NCI-H1930 (cell line): ENCODE data around the gene GPC3.
"Not testable (repeated sequence)": the region's sequence is repeated elsewhere in the genome, so short reads cannot be mapped to it uniquely, and the experiment has no call there.

ENCODE experiments used
- DNase-seq, 2 experiments: peaks; one replicate each; lab custom pipeline; 2025; lab: John Stamatoyannopoulos, UW

The GPC3 gene

DNA sequence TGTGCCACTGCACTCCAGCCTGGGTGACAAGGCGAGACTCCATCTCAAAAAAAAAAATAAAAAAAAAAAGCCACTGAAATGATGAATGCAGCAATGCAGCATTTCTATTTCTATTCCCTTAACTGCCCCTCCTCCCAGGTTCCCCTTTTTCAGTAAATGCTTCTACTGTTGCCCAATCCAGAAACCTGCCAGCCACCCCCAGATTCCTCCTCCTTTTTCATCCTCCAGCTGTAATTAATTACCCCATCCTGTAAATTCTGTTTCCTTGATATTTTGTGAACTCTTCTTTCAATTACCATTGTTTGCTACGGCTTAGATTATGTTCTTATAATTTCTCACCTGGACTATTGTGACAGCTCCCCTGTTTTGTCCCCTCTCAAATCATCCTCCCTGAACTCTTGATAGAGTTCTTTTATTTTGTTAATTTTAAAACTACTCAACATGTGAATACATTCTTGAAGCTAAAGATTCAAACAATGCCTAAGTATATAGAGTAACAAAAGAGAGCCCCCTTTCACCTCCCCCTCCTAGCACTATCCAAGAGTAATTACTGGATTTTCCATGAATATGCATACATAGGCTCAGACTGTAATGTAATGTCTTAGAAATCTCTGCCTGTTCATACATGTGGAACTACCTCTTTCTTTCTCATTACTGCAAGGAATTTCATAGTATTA lies 429.5 kb downstream of the GPC3 start:
- no peak for DNase-seq

DNA sequence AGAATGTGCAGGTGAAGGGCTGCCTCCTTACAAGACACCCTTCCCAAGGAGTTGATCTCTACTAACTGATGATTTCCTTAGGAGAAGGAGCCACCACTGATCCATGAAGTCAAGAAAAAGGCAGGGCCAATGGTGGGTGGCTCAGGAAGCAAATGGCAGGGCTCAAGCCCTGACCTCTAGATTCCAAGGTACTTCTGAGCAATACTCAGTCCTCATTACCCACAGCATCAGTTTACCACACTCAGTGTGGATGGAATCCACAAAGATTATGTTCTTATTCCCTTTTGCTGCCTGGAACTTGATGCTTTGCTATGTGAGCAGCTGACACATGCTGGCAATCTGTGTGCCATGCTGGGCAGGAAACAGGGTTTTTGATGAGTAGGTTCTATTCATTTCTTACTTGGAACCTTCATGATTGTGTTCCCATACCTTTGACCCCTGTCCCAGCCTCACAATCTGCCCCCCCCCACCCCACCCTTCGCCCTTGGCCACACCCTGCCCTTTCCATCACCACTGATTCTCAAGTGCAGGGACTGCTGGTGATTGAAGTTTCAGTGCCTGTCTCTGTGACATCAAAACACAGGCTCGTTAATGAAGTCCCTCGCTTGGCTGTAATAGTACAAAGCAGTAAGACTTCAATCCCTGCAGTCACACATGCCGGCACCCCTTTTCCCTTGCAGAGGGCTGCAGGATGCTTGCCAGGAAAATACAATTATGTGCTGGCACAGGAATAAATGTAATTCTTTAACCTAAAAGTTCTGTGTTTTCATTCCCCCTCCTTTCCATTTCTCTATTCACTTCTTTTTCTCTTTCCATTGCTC lies 434.5 kb downstream of the GPC3 start:
- DNase-seq: no peak

DNA sequence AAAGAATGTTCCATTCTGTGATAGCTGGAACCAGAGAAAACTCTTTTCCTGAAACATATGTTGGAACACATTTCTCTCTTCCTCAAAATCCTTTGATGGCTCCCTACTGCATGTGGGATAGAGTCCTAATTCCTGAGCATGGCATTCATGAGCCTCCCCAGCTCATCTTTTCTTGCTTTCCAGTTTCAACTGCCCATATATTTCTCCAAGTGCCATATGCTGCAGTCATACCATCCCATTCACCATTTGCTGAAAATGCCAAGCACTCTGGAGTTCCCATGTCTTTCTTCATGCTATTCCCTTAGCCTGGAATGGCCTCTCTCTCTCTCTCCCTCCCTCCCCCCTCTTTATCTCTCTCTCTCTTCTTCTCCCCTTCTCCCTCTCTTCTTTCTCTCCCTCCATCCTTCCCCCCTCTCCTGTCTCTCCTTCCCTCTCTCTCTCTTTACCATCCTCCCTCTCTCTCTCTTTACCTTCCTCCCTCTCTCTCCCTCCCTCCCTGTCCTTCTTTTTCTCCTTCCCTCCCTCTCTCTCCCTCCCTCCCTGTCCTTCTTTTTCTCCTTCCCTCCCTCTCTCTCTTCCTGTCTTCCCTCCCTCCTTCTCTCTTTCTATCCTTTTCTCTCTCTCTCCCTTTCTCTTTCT lies 436.0 kb downstream of the GPC3 start:
- no peak for DNase-seq

DNA sequence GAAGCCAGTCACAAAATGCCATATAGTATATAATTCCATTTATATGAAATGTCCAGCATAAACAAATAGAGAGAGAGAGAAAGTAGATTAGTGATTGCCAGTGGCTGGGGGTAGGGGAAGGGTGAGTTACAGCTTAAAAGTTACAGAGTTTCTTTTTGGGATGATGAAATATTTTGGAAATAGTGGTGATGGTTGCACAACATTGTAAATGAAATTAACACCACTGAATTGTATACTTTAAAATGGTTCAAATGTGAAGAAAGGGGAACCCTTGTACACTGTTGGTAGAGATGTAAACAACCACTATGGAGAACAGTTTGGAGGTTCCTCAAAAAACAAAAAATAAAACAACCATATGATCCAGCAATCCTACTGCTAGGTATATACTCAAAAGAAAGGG lies 439.0 kb downstream of the GPC3 start:
- DNase-seq: no peak

DNA sequence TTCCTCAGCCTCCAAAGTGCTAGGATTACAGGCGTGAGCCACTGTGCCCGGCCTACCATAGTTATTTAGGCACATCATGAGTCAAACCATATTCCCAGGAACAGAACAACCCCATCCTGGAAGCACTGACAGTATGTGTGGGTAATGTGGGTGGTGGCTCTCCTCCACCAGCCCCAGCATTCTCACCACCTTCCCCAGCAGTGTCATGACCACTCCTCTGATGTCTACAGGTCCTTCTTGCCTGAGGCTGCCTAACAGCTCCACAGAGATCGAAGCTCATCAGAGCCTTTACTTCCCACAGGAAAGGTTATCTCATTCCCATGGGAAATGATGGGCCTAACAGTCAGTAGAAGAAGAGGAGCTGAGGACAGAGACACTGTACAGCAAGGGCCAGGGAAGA lies 440.6 kb downstream of the GPC3 start:
- DNase-seq: no peak

DNA sequence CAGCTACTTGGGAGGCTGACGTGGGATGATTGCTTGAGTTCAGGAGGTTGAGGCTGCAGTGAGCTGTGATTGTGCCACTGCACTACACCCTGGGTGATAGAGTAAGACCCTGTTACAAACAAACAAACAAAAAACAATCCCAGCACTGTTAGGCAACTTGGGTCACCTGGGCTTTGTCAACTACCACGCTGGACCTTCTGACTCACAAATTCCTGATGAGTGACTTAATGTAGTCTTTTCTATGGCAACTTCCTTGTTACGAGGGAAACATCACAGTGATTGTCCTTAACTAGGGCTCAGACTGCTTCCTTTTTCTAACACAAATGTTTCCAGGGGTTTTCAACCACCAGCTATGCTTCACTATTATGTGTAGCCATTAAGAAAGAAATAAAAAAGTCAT lies 441.3 kb downstream of the GPC3 start:
- no peak for DNase-seq

DNA sequence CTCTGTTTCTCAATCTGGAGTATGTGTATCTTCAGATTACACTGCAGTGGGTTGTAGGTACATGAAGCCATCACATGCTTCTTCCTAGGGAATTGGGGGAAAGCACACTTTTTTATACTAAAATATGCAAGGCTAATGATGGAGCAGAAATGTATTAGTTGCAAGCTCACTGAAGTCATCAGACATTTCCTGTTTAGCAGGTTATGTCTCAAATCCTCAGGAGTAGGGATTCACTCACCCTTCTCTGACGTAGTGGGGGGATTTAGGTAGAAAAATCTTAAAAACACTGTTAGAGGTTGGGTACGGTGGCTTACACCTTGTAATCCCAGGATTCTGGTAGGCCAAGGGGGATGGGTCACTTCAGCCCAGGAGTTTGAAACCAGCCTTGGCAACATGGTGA lies 441.7 kb downstream of the GPC3 start:
- no peak for DNase-seq

DNA sequence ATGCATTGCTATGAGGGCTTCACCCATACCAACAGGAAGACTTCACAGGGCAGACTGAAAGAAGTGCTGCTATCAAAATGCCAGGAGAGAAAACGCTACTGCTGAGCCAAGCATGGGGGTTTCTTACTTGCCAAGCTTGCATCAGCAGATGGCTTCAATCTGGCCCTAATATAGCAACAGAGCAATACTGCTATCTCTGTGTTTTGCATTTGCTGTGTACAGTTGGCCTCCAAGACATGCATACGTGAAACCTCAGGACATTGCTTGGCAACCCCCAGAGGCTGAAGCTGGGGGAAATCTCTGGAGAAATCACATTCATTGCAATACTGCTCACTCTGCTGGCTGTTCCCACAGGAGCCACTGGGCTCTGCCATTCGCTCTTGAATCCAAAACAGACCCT lies 442.9 kb downstream of the GPC3 start:
- no peak for DNase-seq

DNA sequence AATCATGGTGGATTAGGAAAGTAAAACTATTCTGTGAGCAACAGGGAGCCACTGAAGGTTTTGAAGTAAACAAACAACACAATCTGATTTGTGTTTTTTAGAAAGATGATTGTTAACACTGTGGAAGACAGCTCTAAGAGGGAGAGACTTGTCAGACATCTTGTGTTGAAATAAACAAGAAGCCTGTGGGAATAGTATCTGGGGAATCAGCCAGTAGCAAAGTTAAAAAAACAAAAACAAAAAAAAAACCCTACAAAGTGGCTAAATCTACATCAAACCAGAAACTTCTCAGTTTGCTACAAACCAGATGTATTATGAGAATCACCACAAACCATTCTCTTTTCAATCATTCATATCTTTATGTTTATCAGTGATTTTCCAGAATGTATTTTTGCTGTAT lies 444.4 kb downstream of the GPC3 start:
- no peak for DNase-seq

DNA sequence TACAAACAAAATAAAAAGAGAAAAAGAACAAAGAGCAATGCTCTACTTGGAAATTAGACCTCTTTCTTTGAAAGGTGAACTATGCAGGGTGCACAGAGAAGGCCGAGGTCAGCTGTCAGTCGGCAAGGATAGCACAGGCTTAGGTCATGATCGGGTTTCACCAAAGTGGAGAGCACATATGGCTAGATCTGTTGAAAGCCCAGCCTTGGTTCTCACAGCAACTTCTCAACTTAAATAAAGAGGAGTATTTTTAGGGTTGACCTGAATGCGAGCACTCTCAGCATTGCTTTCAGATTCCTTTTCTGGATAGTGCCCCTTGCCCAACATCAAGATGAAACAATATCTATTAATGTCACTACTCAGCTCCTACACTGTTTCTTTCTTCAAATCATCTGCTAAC lies 447.2 kb downstream of the GPC3 start:
- no peak for DNase-seq

DNA sequence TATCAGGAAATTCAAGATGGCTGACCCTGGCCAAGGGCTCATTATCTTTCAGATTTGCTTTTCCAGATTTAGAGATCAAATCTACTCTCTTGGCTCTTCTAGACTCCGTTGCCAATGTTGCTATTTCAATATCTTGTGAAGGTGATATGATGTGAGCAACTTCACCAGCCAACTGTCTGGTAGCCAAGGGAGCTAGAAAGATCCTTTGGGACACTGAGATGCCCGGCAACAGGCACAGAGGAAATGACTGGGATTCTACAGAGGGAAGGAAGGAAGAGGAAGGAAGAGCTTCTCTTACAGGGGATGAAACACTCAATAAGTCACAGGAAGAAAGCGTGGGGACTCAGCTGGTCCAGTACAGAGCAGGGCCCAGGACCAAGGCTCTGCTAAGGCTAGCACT lies 448.3 kb downstream of the GPC3 start:
- no peak for DNase-seq

DNA sequence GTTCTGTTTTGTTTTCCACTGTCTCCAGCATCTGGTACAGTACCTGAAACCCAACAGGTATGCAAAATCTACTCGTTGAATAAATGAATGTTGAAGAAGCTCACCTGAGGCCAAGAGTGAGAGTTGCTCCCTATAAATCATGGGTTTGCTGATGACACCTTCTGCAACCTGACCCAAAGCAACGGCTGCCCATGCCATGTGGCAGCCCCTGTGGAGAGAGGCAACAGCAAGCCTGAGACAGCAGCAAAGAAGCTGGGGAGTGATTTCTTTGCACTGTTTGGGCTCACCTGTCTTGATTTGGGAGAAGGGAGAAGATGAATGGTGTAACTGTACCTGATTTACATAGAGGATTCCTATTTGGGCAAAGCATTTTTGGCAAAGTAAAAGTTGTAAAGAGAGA lies 450.3 kb downstream of the GPC3 start:
- DNase-seq: no peak

DNA sequence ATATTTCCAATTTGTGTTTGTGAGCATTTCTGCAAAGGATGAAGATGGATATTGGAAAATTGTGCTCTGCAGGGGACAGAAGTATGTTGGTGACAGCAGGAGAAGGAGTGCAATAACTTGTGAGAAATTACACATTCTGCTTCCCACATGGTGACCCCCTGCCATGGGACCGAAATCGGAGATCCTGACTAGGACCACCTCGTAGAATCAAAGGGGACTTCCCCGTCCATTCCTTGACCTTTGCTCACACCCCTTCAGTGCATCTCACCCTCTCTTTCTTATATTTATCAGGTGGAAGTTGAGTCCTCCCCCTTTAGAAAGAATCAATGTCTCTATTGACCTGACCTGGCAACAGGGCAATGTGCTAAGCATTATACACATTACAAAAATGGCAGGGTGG lies 451.2 kb downstream of the GPC3 start:
- no peak for DNase-seq

DNA sequence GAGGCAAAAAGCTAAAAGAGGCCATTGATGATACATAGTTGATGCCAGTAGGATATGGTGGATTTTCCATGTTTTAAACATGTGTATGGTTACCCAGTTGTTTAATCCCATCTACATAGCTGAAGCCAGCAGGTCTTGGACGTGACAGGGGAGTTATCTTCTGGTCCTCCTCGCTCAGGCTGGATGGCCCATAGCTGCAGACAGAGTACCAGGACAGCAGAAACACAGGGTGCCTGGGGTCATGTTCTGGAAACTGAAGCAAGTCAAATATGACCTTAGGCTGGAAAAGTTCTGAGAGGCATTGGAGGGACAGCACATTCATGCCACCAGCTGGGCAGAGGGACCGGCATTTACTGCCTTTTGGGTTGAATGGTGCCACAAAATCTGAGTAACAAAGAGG lies 452.1 kb downstream of the GPC3 start:
- DNase-seq: no peak

DNA sequence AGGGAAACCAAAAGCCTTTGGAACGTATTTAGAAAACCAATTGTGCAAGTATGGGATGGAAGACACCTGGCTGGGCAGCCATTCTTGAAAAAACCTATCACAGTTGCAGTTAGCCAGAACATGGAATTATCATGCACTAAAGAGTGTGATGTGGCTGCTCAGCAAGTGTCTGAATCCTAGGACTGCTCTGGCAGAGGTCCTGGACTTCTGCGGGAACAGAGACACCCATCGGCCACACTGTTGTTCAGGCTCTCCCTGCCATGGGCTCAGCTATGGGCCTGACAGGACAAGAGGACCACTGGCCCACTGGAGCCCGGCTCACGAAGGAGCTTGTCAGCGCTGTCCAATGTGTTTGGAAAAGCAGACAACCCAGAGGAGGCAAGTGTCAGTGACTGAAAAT lies 454.4 kb downstream of the GPC3 start:
- DNase-seq: no peak

DNA sequence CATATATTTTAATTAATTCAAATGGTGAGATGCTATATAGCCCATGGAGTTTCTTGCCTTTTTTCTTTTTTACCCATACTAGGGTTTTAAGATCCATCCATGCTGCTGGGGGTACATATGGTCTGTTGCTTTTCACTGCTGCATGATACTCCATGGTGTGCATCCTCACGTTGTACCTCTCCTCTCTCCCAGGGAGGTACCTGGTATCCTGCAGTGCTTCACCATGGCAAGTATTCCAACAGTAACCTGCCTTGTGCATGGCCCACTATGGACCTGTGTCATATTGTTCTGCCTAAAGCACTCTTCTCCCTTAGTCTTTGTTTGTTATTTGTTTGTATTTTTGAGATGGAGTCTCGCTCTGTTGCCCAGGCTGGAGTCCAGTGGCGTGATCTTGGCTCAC lies 455.8 kb downstream of the GPC3 start:
- DNase-seq: no peak

DNA sequence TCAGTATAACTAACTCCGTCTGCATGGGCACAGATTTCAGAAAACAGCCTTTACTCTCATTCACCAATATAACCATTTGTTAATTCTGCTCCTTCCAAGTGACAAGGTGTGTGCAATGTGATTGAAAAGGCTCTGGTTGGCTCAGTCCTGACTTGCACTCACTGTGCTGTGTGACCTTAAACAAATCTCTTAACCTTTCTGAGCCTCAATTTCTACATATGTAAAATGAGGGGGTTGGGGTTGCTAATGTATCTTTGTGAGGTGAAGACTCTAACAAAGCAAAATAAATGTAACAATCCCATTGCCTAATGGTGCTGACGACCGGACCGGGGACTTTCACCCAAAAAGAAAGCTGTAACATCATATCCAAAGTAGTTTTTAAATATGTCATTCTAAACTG lies 457.6 kb downstream of the GPC3 start:
- no peak for DNase-seq

DNA sequence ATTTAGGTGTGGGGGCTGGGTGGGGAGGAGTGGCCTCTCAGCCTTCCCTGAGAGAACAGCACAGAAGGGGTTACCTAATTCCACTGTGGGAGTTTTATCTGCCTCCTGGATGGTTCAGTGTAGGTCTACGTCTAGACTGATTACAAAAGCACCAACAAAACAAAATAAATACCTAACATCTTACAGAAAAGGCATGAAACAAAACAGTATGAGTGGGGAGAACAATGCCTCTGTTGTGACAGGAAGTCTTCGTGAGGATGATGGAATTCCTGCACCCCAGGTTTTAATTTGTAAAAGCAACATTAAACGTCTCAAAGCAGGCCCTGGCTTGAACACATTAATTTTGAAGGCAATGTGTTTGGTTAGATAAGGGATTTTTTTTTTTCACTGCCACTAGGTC lies 458.0 kb downstream of the GPC3 start:
- DNase-seq: no peak

DNA sequence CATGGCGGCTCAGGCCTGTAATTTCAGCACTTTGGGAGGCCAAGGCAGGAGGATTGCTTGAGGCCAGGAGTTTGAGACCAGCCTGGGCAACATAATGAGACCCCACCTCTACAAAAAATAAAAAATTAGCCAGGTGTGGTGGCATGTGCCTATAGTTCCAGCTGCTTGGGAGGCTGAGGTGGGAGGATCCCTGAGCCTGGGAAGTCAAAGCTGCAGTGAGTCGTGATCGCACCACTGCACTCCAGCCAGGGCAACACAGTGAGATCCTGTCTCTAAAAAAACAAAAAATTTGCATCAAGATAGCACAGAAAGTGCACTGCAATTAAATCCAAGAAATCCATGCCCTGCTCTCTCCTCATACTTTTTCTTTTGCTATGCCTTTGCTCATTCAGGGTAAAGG lies 458.6 kb downstream of the GPC3 start:
- DNase-seq: not testable (repeated sequence)

DNA sequence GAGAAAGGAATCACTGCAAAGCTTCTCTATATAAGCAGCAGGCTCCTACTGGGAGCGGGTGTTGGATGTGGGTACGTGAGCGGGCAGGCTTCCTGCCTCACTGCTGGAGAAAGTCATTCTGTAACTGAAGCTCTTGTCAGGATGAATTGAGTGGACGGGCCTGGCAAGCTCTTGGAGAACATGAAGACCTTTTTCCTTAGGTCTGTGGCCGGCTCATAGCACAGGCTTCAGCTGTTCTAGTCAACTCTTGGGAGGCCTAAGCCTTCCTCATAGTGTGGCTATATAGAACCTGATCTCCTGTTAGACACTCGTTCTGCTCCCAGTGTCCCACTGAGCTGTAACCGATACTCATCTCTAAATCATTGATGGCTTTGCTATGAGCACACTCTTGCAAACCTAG lies 461.9 kb downstream of the GPC3 start:
- no peak for DNase-seq

DNA sequence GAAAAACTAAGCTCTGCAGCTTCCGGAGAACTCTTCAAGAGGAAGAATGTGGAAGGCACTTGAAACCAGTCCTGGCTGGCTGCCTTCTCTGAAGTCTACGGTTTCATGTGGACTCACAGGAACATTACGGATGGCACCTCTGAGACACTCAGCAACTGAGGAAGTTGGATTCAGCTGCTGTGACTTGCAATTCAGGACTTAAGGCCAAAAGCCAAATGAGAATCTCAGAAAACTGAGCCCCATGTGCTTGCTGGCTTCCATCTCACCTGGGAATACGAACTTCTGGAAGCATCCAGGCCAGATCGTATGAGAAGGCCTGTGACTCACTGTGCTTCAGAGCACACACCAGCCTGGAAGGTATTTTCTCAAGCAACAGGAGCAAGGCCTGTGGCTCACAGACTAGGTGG lies 462.3 kb downstream of the GPC3 start:
- DNase-seq: no peak

DNA sequence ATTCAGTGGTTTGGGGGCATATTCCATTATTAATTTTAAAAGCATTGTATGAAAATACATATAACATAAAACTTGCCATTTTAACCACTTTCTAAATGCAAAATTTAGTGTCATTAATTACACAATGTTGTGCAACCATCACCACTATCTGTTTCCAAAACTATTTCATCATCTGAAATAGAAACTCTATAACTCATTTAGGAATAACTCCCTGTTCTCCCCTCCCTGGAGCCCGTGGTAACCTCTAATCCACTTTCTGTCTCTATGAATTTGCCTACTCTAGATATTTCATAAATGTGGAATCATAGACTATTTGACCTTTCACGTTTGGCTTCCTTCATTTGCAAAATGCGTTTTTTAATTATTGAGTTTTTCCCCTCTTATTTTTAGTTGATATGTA lies 468.7 kb downstream of the GPC3 start:
- no peak for DNase-seq

DNA sequence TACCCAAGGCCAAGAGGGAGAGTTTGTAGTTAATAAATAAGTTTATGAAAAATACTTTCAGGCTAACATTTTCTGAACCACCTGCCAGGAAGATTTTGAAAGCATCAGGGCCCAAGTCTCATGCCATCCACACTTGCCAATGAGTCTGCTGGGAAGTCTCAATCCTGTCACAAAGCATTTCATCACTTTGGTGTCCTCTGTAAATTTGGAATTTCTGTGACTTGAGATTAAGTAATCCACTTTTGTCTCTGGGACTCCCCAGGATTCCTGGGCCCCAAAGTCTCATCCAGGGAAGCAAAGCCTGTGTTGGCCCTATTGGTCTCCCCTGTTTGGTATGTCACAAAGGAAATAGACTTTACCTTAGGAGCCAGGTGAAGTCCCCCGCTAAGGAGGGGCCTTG lies 470.9 kb downstream of the GPC3 start:
- DNase-seq: no peak
